Upper lobe of right lung (tissue), 1 donor: ENCODE data around the gene TP53AIP1. TPM values are rescaled to one million over a fixed set of nuclear protein-coding genes. Genes with fewer than 3 reads are reported as not detected.
A peak's percentile ranks its signal among the peaks of the same experiment; 100 is the strongest.

Experiments used
- ATAC-seq: fragments of 200-7000 bp; cut with Tn5 transposase; one replicate; pipeline ENCODE4 v1.9.1; 2020; ENCODE audit warnings: mild to moderate bottlenecking, moderate library complexity
- DNase-seq: peaks from one replicate; pipeline ENCODE4 v3.0.0-alpha.2; 2020
- H3K27ac ChIP-seq: fragments of 200-600 bp; one replicate; pipeline ENCODE4 v1.8.0; 2022
- H3K27me3 ChIP-seq: fragments of 200-600 bp; one replicate; pipeline ENCODE4 v1.8.0; 2022; ENCODE audit warnings: mild to moderate bottlenecking
- H3K36me3 ChIP-seq: fragments of 200-600 bp; one replicate; pipeline ENCODE4 v1.8.0; 2022
- H3K4me1 ChIP-seq: fragments of 200-600 bp; one replicate; pipeline ENCODE4 v1.8.0; 2022
- H3K4me3 ChIP-seq: fragments of 200-600 bp; one replicate; pipeline ENCODE4 v1.8.0; 2022; ENCODE audit warnings: mild to moderate bottlenecking
- H3K9me3 ChIP-seq: fragments of 200-600 bp; one replicate; pipeline ENCODE4 v1.8.0; 2022
- intact Hi-C: fragments of 100-400 bp; cut with DNase I; formaldehyde crosslinking; loops from one replicate; pipeline ENCODE4 v1.11.0; 2022
- total RNA-seq: library from RNA; stranded (reverse); fragmentation: NEBNext Ultra II Directional; extraction: Animal tissue kit (Norgen Biotek cat#: 25700); gene quantifications from one replicate; pipeline ENCODE4 v1.2.1, GENCODE V29; 2021
- TF ChIP-seq, protein P1 (sequence below): fragments of 200-600 bp; IDR thresholded peaks from one replicate; pipeline ENCODE4 v1.8.0; 2022; ENCODE audit warnings: antibody characterized with exemption
- donor health status: DM: no; HTN: yes; CAD: no; lungs with severe emphysema.

TP53AIP1 gene
- total RNA-seq, 1 donor from 2014 or later, result not detected

DNA sequence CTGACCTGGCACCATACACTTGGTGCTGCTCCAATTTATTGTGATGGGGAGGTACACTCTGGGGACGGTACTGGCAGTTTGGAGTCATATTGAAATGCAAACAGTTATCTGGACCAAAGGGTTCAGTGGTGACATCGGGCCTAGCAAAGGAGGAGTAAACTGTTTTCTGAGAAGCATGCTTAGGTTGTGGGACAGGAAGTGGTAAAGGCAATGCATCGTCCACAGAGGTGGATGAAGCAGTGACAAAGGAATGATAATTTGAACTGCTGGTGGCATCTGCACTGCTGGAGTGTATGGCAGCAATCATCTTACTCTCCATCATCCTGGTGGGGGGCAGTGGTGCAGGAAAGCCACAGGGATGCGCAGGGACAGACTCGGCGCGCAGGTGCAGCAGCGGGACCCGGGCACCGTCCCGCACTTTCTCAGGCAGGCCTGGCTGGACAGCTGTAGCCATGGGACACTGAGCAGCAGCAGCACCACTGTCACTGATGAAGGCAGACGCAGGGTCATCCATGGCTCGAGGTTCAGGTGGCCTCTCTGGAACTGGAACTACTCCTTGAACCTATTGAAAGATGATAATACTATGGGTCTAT lies 28.0 kb upstream of the TP53AIP1 start:
- Histone ChIP-seq H3K27me3 (no peaks in the 10 kb centered on the region), H3K4me3 (no peak overlapping the region), H3K9me3 (no peaks in the 10 kb centered on the region), H3K4me1 (no peaks in the 10 kb centered on the region), H3K27ac (no peak overlapping the region), H3K36me3 (peaks cover 58% of the 10 kb centered on the region)
- TF ChIP-seq, protein P1, sequence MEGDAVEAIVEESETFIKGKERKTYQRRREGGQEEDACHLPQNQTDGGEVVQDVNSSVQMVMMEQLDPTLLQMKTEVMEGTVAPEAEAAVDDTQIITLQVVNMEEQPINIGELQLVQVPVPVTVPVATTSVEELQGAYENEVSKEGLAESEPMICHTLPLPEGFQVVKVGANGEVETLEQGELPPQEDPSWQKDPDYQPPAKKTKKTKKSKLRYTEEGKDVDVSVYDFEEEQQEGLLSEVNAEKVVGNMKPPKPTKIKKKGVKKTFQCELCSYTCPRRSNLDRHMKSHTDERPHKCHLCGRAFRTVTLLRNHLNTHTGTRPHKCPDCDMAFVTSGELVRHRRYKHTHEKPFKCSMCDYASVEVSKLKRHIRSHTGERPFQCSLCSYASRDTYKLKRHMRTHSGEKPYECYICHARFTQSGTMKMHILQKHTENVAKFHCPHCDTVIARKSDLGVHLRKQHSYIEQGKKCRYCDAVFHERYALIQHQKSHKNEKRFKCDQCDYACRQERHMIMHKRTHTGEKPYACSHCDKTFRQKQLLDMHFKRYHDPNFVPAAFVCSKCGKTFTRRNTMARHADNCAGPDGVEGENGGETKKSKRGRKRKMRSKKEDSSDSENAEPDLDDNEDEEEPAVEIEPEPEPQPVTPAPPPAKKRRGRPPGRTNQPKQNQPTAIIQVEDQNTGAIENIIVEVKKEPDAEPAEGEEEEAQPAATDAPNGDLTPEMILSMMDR, result no peak
- DNase-seq (no peak), ATAC-seq (peak; percentile 14)
- intact Hi-C loops, result no loop called here

DNA sequence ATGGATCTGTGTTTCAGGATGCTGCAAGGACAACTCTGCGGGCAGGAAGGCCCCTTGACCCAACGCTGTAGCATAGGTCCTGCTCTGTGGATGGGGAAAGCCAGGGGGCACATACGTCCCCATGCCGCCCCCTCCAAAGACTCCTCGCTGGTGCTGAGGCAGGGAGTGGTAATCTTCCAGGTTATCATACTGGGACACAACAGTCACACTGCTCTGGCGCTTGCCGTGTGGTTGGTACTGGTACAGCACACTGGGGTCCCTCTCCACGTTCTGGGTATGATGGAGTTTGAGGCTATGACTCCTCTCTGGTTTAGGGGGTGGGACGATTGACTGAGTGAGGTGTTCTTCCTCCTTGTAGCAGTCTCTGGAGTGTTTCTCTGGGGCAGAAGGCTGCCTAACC lies 26.2 kb upstream of the TP53AIP1 start:
- Histone ChIP-seq H3K9me3 (no peaks in the 10 kb centered on the region), H3K4me1 (no peaks in the 10 kb centered on the region), H3K27ac (no peak overlapping the region), H3K36me3 (peaks cover 46% of the 10 kb centered on the region), H3K27me3 (no peaks in the 10 kb centered on the region), H3K4me3 (no peak overlapping the region)
- TF ChIP-seq, protein P1, result no peak
- intact Hi-C loops, result no loop called here
- ATAC-seq (no peak), DNase-seq (no peak)

DNA sequence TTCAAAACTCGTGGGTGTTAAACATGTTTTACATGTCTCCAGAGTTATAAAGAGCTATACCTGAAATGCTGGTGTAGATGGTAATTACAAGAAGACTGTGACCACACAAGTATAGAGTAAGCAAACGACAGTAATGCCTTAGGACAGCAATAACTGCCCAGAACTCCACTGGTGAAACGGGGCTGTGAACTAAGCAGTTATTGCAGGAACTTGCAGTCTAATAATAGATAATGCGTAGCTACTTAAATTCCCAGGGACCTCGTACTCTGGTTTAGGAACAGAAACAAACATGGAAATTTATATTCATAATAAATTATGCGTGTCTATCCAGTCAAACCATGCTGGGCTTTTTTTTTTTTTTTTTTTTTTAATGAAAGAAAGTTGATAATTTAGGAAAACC lies 24.9 kb upstream of the TP53AIP1 start:
- TF ChIP-seq, protein P1, result no peak

DNA sequence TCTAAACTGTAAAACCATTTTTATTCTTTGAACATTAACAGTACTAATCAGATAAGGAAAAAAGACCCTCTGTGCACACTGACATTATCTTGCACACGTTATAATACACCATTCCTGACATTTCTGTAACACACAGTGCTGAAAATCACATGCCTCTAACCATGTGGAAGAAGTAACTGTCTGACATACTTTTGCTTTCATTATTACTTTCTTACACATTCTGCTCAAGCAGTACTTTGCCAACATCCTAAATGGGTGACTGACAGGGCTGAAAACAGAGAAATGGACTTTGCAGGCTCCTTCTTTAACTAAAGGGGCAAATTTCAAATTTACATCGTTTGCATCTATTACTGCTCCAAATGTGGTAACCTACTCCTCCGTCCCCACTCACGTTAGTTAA lies 22.8 kb upstream of the TP53AIP1 start:
- Histone ChIP-seq H3K27ac (no peak overlapping the region), H3K4me3 (no peak overlapping the region), H3K4me1 (no peaks in the 10 kb centered on the region), H3K36me3 (peaks cover 19% of the 10 kb centered on the region), H3K9me3 (no peaks in the 10 kb centered on the region), H3K27me3 (no peaks in the 10 kb centered on the region)
- intact Hi-C loops, result no loop called here
- DNase-seq, result no peak
- TF ChIP-seq, protein P1, result no peak
- ATAC-seq, result peak; percentile 63

More for the DNA sequence above, 24.9 kb upstream of the TP53AIP1 start:
- H3K9me3 ChIP-seq, result no peaks in the 10 kb centered on the region
- intact Hi-C loops, result no loop called here
- ATAC-seq, result no peak
- no peak overlapping the region for H3K27ac ChIP-seq
- H3K4me3 ChIP-seq, result no peak overlapping the region
- peaks cover 33% of the 10 kb centered on the region for H3K36me3 ChIP-seq
- DNase-seq, result no peak
- no peaks in the 10 kb centered on the region for H3K27me3 ChIP-seq
- H3K4me1 ChIP-seq, result no peaks in the 10 kb centered on the region

DNA sequence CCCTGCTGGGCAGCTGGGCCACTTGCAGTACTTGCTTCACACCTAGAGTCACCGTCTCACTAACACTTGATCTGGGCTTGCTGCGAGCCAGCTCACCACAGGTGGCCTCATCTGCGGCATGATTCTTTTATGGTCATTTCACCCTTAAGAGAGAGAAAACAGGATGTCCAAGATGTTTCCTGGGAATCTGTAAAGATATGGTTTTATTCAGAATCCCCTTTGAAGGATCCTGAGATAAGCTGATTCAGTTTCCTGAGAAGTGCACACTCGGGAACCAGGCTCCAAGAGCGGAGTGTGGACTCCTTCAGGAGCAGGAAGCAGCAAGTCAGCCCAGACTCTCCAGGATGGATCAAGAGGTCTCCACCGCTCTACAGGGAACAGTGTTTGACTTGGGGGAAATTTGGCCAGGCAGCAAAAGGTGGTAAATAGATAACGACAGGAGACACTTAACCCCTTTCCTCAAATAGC lies 21.8 kb upstream of the TP53AIP1 start:
- intact Hi-C loops, result no loop called here
- Histone ChIP-seq H3K9me3 (no peaks in the 10 kb centered on the region), H3K27me3 (no peaks in the 10 kb centered on the region), H3K4me1 (no peaks in the 10 kb centered on the region), H3K27ac (no peak overlapping the region), H3K4me3 (no peak overlapping the region), H3K36me3 (peaks cover 9% of the 10 kb centered on the region)
- DNase-seq (no peak), ATAC-seq (peak; percentile 69)
- TF ChIP-seq, protein P1, result no peak
